ENCODE measurements around the gene SH2D4B. TPM values are rescaled to one million over a fixed set of nuclear protein-coding genes. Genes with fewer than 3 reads are reported as not detected.

SH2D4B gene
- 0.07 TPM in 1 of 2 replicates, not detected in the other for total RNA-seq (2021)
- long read RNA-seq, result 0 reads

DNA sequence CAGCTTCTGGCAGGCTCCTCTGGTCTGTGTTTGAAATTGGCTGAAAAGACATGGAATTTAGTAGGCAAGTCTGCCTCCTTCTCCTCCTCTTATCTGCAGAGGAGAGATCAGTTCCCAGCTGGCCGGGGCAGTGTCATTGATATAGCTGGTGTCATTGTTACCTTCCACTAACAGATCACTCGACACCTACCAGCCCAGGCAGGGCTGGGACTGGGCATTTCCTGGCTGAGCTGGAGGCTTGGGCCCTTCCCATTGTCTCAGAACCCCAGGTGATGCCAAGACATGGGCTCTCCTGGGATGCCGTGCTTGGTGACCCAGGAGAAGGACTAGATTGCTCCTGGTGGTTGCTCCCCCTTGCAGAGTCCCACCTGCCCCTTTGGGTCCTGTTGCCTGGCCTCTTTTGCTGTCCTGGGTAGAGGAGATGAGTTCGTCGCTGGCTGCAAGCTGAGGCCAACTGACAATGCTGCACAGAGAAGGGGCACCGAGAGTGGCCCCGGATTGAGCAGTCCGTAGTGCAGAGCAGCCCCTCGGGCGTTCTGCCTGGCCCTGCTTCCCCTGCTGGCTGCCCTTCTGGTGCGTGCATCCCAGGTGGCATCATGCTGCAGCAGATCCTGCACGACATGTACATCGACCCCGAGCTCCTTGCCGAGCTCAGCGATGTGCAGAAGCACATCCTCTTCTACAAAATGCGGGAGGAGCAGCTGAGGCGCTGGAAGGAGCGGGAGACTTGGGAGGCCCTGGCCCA lies at the start of gene SH2D4B:
SH2D4B (plus strand) TSS at position 167 of the 745 bp plus-strand sequence; CDS start at position 597, 430 bp downstream.
- no peaks in the 10 kb centered on the region for H3K4me1 ChIP-seq (ENCODE audit: insufficient read depth, low read length)
- peaks cover 0 to 4% of the 10 kb centered on the region in 2 experiments; a peak in 1 of 4 replicates for H3K4me1 Mint-ChIP-seq
- no peak within 1 kb of the TSS for H3K27ac Mint-ChIP-seq

More for the DNA sequence above, at the start of gene SH2D4B:
- Histone ChIP-seq H2BK5ac (ENCODE audit: insufficient read length, low read length) (no peak within 1 kb of the TSS), H3K9ac (ENCODE audit: extremely low read depth, insufficient read length, low read length) (no peak within 1 kb of the TSS), H3K79me2 (ENCODE audit: insufficient read depth, low read length) (no peaks in the 10 kb centered on the region), H4K8ac (replicated peaks; ENCODE audit: insufficient read length, low read depth, low read length) (no peak within 1 kb of the TSS), H4K91ac (ENCODE audit: insufficient read length, low read depth, low read length) (no peak within 1 kb of the TSS), H2BK20ac (ENCODE audit: low read depth, low read length, poor library complexity, severe bottlenecking) (no peak within 1 kb of the TSS), H3K27me3 (ENCODE audit: insufficient read depth, low read length) (no peaks in the 10 kb centered on the region), H2AFZ (ENCODE audit: low read length) (no peak within 1 kb of the TSS), H3K23ac (ENCODE audit: insufficient read length, low read depth, low read length) (no peak within 1 kb of the TSS), H4K20me1 (ENCODE audit: control insufficient read depth, insufficient read depth, insufficient read length) (peaks cover 2% of the 10 kb centered on the region), H2BK120ac (ENCODE audit: low read depth, low read length, poor library complexity, severe bottlenecking) (no peak within 1 kb of the TSS), H2BK12ac (ENCODE audit: insufficient read length, low read depth, low read length) (no peak within 1 kb of the TSS), H4K5ac (ENCODE audit: insufficient read length, low read depth, low read length) (no peak within 1 kb of the TSS), H3K27ac (ENCODE audit: insufficient read length, low read depth, low read length) (no peak within 1 kb of the TSS), H3K56ac (ENCODE audit: insufficient read length, low read depth, low read length) (no peak within 1 kb of the TSS), H3K9me3 (ENCODE audit: control insufficient read depth, low read depth, low read length) (no peaks in the 10 kb centered on the region), H3K79me1 (ENCODE audit: insufficient read depth, low read depth, low read length, poor library complexity, severe bottlenecking) (no peaks in the 10 kb centered on the region), H2BK15ac (ENCODE audit: low read depth, low read length) (no peak within 1 kb of the TSS), H3K18ac (ENCODE audit: insufficient read length, low read depth, low read length) (no peak within 1 kb of the TSS), H3K14ac (ENCODE audit: insufficient read depth, low read length) (no peak within 1 kb of the TSS; the same call in 1 of the 2 replicates), H3K4me2 (ENCODE audit: insufficient read depth, insufficient read length, low read length) (no peak within 1 kb of the TSS), H3K23me2 (ENCODE audit: insufficient read length, low read depth, low read length, poor library complexity, severe bottlenecking) (no peaks in the 10 kb centered on the region), H2AK5ac (ENCODE audit: insufficient read length, low read length) (no peak within 1 kb of the TSS), H3T11ph (ENCODE audit: low read length) (no peak within 1 kb of the TSS), H3K4ac (ENCODE audit: low read depth, low read length) (no peak within 1 kb of the TSS)
- WGBS (ENCODE audit: extremely low coverage, insufficient read length, low lambda C conversion rate), result no CpG with 5 or more reads among the region's 19 CpGs
- H3K27me3 Mint-ChIP-seq (ENCODE audit: low read depth), result peaks cover 13% of the 10 kb centered on the region
- H3K4me3 Mint-ChIP-seq, result no peak within 1 kb of the TSS
- H3K9me3 Mint-ChIP-seq, result peaks cover 9 to 10% of the 10 kb centered on the region in 2 experiments; a peak in 4 of 5 replicates
- TF ChIP-seq, protein P1, sequence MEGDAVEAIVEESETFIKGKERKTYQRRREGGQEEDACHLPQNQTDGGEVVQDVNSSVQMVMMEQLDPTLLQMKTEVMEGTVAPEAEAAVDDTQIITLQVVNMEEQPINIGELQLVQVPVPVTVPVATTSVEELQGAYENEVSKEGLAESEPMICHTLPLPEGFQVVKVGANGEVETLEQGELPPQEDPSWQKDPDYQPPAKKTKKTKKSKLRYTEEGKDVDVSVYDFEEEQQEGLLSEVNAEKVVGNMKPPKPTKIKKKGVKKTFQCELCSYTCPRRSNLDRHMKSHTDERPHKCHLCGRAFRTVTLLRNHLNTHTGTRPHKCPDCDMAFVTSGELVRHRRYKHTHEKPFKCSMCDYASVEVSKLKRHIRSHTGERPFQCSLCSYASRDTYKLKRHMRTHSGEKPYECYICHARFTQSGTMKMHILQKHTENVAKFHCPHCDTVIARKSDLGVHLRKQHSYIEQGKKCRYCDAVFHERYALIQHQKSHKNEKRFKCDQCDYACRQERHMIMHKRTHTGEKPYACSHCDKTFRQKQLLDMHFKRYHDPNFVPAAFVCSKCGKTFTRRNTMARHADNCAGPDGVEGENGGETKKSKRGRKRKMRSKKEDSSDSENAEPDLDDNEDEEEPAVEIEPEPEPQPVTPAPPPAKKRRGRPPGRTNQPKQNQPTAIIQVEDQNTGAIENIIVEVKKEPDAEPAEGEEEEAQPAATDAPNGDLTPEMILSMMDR (conservative IDR thresholded peaks at IDR 0.05), result no peak
- peaks cover 5 to 9% (median 6%) of the 10 kb centered on the region in 3 experiments; a peak in 5 of 7 replicates for H3K36me3 Mint-ChIP-seq (ENCODE audit: insufficient read depth in 1 of 3, low read depth in 3 of 3)
- DNase-seq, result no peak
